ENCODE measurements around the gene PLA2G4D. TPM values are rescaled to one million over a fixed set of nuclear protein-coding genes. Genes with fewer than 3 reads are reported as not detected.

The PLA2G4D gene
- total RNA-seq, 1 experiment from 2014 or later: not detected

DNA sequence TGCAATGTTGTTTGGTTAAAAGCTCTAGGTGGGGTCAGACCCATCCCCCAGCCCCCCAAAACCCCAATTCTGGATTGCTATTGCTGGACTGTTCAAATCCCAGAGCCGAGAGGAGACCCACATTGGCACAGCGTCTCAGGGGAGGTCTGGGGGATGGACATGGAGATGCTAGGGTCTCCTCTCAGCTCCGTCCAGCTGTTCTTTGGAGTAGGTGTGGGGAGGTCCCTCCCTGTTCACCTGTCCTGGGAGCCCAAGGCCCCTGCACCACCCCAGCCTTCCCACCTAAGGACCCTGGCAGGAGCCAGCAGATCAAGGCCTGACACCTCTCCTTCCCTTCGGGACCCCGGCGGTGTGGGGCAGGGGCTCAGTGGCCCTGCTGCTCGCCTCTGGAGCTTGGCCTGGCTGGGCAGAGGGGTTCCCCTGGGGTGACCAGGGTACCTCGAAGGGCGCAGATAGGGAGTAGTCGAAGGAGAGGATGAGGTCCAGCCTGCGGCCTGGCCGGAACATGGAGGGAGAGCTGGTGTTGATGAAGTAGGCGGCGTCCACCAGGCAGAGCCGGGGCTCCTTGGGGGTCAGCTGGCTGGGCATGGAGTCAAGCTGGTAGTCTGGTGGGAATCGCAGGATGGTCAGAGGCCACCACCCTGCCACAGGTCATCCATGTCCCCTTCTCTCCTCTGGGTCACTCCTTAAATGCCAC lies 23.9 kb downstream of the PLA2G4D start:
- in situ Hi-C loops (cut with HindIII; ENCODE audit: low pct_unique_long_range_greater_than_20kb, low sequenced_read_pairs) (no loop called here), intact Hi-C loops (cut with micrococcal nuclease; ENCODE audit: unreplicated experiment) (no loop called here)
- Histone ChIP-seq H3K4me1 (ENCODE audit: control insufficient read depth, insufficient read depth, low read length) (no peaks in the 10 kb centered on the region), H3K4me3 (ENCODE audit: low read depth in 2 of 2, low read length in 2 of 2) (no peak overlapping the region), H3K36me3 (ENCODE audit: control insufficient read depth, insufficient read depth, low read length) (no peaks in the 10 kb centered on the region), H3K27ac (ENCODE audit: low read length) (no peak overlapping the region), H3K9me3 (ENCODE audit: control insufficient read depth, insufficient read depth, low read depth, low read length) (no peaks in the 10 kb centered on the region), H3K27me3 (ENCODE audit: control insufficient read depth, insufficient read depth, low read length) (peaks cover 3% of the 10 kb centered on the region; the same call in 1 of the 2 replicates)
- TF ChIP-seq SIN3A (IDR thresholded peaks at IDR 0.05; ENCODE audit: borderline replicate concordance, insufficient read depth, low read depth, low read length) (no peak), TCF7L2 (IDR thresholded peaks at IDR 0.05; ENCODE audit: low read depth, low read length) (no peak), POLR2AphosphoS5 (IDR thresholded peaks at IDR 0.05; ENCODE audit: low read depth, low read length) (no peak)
- TF ChIP-seq, protein P1, sequence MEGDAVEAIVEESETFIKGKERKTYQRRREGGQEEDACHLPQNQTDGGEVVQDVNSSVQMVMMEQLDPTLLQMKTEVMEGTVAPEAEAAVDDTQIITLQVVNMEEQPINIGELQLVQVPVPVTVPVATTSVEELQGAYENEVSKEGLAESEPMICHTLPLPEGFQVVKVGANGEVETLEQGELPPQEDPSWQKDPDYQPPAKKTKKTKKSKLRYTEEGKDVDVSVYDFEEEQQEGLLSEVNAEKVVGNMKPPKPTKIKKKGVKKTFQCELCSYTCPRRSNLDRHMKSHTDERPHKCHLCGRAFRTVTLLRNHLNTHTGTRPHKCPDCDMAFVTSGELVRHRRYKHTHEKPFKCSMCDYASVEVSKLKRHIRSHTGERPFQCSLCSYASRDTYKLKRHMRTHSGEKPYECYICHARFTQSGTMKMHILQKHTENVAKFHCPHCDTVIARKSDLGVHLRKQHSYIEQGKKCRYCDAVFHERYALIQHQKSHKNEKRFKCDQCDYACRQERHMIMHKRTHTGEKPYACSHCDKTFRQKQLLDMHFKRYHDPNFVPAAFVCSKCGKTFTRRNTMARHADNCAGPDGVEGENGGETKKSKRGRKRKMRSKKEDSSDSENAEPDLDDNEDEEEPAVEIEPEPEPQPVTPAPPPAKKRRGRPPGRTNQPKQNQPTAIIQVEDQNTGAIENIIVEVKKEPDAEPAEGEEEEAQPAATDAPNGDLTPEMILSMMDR (IDR thresholded peaks at IDR 0.05): no peak
- no peak for DNase-seq (ENCODE audit: low read depth, low spot score)
- no peak for ATAC-seq
- no TSS peak for BruUV-seq (replicated peaks)
- POLR2A ChIA-PET: no interaction called here
- CTCF ChIA-PET: no interaction called here

DNA sequence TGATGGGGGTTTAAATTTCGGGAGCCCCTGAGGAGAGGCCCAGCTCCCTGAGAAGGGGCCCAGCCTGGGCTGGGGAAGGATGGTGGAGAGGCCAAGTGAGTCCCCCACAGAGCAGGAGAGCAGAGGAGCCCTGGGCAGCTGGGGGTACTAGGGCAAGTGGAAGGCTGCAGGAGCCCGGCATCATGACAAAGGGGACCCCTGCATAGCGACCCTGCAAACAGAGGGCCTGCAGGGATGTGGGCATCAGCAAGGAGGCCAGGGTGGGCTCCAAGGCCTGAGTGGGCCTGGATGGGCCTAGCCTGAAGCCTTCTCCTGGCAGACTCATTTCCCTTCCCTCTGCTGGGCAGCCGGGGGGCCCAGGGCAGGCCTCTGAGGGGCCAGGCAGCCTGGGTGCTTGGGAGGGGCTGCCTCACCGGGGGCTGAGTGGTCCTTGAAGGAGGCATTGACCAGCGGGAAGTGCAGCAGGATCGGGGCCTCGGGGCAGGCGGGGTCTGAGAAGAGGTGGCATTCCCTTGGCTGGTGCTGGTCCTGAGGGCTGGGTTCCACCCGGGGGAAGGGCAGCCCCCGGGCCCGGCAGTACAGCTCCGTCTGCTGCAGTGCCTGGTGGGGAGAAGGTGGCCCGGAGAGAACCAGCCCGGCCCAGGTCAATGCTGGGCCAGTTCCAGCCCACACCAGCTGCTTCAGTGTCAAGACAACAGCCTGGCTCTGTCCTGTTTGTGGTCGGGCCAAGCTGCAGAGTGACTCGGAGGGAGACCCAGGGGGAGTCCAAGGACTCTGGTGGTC lies 24.7 kb downstream of the PLA2G4D start:
- no peak overlapping the region for H3K27ac ChIP-seq (ENCODE audit: low read length)
- ChIA-PET POLR2A (no interaction called here), CTCF (interaction anchor here (1.0 kb wide), 1 partner anchor 16 kb away, joined by 3 read pairs; no protein-coding TSS in a partner anchor)
- intact Hi-C loops (cut with micrococcal nuclease; ENCODE audit: unreplicated experiment) (no loop called here), in situ Hi-C loops (cut with HindIII; ENCODE audit: low pct_unique_long_range_greater_than_20kb, low sequenced_read_pairs) (no loop called here)
- DNase-seq (ENCODE audit: low read depth, low spot score) (no peak), ATAC-seq (no peak)
- no peaks in the 10 kb centered on the region for H3K4me1 ChIP-seq (ENCODE audit: control insufficient read depth, insufficient read depth, low read length)
- no peak overlapping the region for H3K4me3 ChIP-seq (ENCODE audit: low read depth in 2 of 2, low read length in 2 of 2)
- TF ChIP-seq, protein P2, sequence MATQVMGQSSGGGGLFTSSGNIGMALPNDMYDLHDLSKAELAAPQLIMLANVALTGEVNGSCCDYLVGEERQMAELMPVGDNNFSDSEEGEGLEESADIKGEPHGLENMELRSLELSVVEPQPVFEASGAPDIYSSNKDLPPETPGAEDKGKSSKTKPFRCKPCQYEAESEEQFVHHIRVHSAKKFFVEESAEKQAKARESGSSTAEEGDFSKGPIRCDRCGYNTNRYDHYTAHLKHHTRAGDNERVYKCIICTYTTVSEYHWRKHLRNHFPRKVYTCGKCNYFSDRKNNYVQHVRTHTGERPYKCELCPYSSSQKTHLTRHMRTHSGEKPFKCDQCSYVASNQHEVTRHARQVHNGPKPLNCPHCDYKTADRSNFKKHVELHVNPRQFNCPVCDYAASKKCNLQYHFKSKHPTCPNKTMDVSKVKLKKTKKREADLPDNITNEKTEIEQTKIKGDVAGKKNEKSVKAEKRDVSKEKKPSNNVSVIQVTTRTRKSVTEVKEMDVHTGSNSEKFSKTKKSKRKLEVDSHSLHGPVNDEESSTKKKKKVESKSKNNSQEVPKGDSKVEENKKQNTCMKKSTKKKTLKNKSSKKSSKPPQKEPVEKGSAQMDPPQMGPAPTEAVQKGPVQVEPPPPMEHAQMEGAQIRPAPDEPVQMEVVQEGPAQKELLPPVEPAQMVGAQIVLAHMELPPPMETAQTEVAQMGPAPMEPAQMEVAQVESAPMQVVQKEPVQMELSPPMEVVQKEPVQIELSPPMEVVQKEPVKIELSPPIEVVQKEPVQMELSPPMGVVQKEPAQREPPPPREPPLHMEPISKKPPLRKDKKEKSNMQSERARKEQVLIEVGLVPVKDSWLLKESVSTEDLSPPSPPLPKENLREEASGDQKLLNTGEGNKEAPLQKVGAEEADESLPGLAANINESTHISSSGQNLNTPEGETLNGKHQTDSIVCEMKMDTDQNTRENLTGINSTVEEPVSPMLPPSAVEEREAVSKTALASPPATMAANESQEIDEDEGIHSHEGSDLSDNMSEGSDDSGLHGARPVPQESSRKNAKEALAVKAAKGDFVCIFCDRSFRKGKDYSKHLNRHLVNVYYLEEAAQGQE (IDR thresholded peaks at IDR 0.05; ENCODE audit: insufficient read depth in 1 of 2, low read depth in 2 of 2, low read length in 1 of 2): no peak
- TF ChIP-seq TCF7L2 (IDR thresholded peaks at IDR 0.05; ENCODE audit: low read depth, low read length): no peak
- TF ChIP-seq POLR2AphosphoS5 (IDR thresholded peaks at IDR 0.05; ENCODE audit: low read depth, low read length): no peak
- TF ChIP-seq SIN3A (IDR thresholded peaks at IDR 0.05; ENCODE audit: borderline replicate concordance, insufficient read depth, low read depth, low read length): no peak
- TF ChIP-seq, protein P1 (IDR thresholded peaks at IDR 0.05): no peak
- H3K36me3 ChIP-seq (ENCODE audit: control insufficient read depth, insufficient read depth, low read length): no peaks in the 10 kb centered on the region
- BruUV-seq (replicated peaks): no TSS peak
- H3K27me3 ChIP-seq (ENCODE audit: control insufficient read depth, insufficient read depth, low read length): peaks cover 3% of the 10 kb centered on the region; the same call in 1 of the 2 replicates
- no peaks in the 10 kb centered on the region for H3K9me3 ChIP-seq (ENCODE audit: control insufficient read depth, insufficient read depth, low read depth, low read length)
